Tibial nerve (tissue), 4 donors: ENCODE data around the gene SLC1A6.

Experiments
- EP300 ChIP-seq, 2 donors: sonication (generic); formaldehyde crosslinking; IDR thresholded peaks; one replicate each; pipeline ENCODE4 v1.6.1; 2017; ENCODE audit warnings: antibody characterized with exemption in 2 of 2, mild to moderate bottlenecking in 1 of 2
- TF ChIP-seq, protein P1 (sequence below), 5 experiments: fragments of 200-600 bp in 3 of 5; fragments of 450-650 bp in 2 of 5; sonication (generic) in 3 of 5; IDR thresholded peaks; one replicate each; pipeline ENCODE4 v1.5.1; 2016 to 2019; ENCODE audit warnings: antibody characterized with exemption in 5 of 5, mild to moderate bottlenecking in 3 of 5, moderate library complexity in 2 of 5

DNA sequence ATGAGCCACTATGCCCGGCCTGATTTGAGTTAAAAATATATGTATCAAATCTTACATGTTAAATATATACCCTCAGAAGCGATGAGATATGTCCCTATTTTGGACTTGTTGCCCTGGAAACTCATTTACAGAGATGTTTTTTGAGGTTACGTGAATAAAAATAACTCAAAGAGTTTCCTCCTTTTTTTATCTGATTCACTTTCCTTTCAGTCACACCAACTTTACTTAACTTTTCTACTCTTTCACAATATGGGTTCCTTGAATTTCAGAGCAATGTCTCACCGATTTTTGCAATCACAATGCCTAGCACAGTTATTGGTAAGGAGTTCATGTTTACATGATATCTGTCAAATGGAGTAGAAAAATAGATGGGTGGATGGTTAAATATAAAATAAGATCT lies 36.1 kb downstream of the SLC1A6 start:
- TF ChIP-seq, protein P1, sequence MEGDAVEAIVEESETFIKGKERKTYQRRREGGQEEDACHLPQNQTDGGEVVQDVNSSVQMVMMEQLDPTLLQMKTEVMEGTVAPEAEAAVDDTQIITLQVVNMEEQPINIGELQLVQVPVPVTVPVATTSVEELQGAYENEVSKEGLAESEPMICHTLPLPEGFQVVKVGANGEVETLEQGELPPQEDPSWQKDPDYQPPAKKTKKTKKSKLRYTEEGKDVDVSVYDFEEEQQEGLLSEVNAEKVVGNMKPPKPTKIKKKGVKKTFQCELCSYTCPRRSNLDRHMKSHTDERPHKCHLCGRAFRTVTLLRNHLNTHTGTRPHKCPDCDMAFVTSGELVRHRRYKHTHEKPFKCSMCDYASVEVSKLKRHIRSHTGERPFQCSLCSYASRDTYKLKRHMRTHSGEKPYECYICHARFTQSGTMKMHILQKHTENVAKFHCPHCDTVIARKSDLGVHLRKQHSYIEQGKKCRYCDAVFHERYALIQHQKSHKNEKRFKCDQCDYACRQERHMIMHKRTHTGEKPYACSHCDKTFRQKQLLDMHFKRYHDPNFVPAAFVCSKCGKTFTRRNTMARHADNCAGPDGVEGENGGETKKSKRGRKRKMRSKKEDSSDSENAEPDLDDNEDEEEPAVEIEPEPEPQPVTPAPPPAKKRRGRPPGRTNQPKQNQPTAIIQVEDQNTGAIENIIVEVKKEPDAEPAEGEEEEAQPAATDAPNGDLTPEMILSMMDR (IDR thresholded peaks at IDR 0.05): no peak
- TF ChIP-seq EP300 (IDR thresholded peaks at IDR 0.05): no peak
